OCI-LY3 (cell line): ENCODE measurements around the gene RAD51B.

Experiments
- CTCF ChIP-seq: fragments of 200-600, 300-600 bp; sonication (generic); IDR thresholded peaks from 2 replicates; pipeline ENCODE4 v1.5.1; 2014; ENCODE audit warnings: antibody characterized with exemption, low read length, low read depth
- EZH2phosphoT487 ChIP-seq: fragments of 200-600 bp; shearing (Covaris generic); IDR thresholded peaks from 2 replicates; pipeline ENCODE4 v1.6.1; 2018; ENCODE audit warnings: antibody characterized with exemption, mixed run types, low read depth

DNA sequence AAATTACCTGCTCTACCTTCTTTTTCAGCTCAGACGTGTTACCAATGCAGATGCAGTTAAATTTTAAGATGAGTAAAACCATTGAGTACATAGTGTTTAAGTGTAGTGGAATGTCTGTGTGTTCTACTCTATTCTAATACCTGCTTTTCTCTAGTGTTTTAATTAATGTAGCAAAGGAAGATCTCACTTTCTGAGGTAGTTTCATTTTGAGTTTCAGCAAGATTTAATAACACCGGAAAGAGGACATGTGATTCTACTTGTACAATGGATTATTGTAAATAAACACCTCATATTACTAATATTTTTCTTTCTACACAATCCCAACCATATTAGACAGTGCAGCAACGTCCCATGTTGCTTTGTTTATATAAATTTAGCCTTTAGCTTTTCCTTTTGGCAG is 315.4 kb downstream of the RAD51B start:
- TF ChIP-seq CTCF = no peak
- no peak for TF ChIP-seq EZH2phosphoT487
